HG03571 (cell line): Measurements from ENCODE around the gene SMIM32.

Experiments used
- ATAC-seq: cut with Tn5 transposase; IDR thresholded peaks from one replicate; pipeline ENCODE4 v1.9.1; 2021; ENCODE audit not compliant: unreplicated experiment

Gene SMIM32

DNA sequence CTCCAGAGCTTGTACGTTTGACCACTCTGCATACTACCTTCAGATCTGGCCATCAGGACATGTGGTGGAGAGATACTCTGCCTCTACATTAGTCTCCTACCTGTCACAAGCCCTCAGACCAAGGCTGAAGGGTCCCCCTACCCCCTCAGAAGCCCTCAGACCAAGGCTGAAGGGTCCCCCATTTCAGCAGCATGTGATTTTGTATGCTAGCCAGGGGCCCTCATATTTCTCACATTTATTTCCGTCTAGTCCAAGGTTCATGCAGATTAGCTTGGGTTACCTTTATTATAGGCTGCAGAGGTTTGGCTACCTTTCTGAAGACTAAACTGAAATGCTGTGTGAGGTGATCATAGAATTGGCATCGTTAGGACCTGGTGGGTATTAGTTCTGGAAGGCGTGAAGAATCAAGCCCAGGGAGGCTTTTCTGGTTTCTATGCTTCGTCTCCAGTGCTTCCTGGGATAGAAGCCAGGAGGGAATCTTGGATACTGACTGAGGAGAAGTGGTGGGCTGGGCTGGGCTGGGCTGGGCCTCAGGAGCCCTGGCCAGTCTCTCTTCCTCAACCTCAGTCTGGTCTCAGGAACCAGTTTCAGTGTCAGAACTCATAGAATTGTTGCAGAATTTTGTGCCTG lies 2.8 kb downstream of the SMIM32 start:
- ATAC-seq = no peak

DNA sequence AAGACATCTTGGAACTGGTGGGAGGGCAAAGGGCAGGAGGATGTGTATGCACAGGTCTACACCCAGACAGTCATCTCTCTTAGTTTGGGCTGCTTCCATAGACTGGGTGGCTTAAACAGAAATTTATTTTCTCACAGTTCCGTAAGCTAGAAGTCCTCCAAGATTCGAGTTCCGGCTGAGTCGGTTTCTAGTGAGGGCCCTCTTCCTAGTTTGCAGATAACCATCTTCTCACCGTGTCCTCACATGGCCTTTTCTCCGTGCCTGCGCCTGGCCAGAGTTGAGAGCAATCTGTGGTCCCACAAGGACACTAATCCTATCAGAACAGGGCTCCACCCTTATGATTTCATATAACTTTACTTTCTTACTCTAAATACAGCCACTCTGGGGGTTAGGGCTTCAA lies 4.1 kb downstream of the SMIM32 start:
- no peak for ATAC-seq

DNA sequence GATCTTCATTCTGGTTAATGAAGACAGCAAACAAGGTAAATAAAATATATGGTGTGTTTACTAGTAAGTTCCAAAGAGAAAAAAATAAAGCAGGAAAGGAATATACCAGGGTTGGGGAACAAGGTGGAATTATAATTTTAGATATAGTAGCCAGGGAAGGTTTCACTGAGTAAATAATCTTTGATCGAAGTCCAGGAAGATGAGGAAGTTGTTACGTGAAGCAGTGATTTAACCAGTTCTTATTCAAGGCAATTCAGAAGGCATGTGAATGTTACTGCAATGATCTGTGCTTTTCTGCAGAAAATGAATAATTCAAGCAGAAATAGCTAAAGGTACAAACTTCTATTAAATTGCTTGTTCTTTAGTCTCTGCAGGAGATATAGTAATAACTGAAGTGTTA lies 6.2 kb downstream of the SMIM32 start:
- ATAC-seq = no peak

DNA sequence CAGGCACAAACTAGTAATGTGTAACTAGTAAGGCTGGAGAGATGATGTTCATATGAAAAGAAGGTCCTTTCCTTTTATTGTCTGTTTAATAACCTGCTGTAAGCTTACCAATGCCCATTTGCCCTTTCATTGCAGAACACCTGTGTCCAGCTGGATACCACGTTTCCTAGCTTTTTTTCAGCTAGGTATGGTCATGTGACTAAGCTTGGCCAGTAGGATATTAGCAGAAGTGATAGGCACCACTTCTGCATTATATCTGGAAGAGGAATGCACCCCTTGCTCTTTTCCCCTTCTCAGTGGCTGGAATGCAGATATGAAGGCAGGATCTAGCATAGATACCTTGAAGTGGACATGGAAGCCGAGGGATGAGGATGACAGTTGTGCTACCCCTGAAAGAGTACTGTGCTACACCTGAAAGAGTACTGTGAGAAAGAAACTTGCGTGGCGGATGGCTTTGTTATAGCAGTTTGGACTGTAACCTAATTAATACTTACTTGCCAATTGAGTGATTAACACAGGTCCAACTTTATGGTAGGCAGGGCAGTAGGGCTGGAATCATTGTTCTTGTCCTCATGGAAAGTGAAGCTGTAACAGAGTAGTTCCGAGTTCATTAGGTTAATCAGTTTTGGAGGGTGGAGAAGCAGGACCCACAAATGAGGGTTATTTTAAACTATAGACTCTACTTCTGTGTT lies 6.8 kb downstream of the SMIM32 start:
- ATAC-seq = no peak

DNA sequence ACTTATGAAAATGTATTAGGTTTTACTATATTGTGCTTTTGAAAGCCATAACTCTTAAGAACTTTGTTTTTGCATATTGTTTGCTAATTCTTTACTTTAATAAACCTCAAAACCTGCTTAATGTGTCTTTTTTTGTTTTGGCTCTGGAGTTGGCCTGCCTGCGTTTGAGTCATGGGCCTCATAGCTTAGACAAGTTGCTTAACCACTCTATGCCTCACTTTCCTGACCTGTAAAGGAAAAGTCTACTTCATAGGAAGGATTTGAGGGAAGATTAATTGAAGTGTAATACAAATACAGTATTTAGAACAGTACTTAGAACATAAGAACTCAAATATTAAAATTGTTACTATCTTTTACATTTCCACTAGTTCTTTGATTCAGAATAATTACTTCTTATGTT lies 10.3 kb downstream of the SMIM32 start:
- no peak for ATAC-seq

DNA sequence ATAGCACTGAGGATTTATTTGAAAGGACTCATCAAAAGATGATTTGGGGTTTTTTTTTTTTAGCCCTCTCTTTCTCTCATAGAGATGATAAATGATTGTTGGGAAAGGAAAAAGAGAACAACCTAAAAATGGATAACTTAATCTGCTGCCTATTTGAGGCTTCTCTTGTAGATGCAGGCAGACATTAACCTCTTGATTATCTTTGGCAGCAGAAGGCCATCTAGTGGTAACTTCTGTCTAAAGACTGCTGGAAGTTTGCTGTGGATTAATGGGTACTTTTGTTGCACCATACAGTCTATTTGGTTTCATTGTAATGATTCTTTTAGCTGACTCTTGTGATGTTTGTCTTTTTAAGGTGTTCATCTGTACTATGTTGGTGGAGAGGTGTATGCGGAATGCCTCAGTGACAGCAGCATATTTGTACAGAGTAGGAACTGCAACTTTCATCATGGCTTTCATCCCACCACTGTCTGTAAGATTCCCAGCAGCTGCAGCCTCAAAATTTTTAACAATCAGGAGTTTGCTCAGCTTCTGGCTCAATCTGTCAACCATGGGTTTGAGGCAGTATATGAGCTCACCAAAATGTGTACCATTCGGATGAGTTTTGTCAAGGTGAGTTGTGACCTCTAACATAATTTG lies 18.8 kb downstream of the SMIM32 start:
- ATAC-seq = peak; percentile 72

DNA sequence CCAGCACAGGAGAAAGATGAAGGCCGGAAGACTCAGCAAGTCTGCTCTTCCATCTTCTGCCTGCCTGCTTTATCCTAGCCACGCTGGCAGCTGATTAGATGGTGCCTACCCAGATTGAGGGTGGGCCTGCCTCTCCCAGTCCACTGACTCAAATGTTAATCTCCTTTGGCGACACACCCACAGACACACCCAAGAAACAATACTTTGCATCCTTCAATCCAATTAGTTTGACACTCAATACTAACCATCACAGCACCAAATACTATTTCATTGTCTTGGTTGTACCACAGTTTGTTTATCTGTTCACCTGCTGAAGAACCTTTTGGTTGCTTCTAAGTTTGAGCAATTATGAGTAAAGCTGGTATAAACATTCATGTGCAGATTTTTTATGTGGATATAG lies 23.7 kb downstream of the SMIM32 start:
- no peak for ATAC-seq

DNA sequence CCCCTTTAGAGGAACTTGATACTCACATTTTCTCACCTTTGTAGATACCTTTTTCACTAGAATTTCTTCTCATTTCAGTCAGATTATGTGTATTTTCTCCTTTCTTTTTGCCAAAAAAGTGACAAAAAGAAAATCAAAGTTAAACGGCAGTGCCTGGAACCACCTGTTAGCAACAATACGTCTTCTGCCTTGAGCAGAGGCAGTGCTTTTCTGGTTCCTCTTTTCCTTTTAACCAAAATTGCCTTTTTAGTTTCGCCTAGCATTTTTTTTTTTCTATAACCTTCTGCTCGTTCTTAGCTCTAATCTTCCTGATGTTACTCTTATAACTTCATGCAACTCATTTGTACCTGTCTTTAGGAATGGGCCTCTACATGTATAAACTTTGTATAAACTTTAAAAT lies 26.1 kb downstream of the SMIM32 start:
- peak; percentile 72 for ATAC-seq

DNA sequence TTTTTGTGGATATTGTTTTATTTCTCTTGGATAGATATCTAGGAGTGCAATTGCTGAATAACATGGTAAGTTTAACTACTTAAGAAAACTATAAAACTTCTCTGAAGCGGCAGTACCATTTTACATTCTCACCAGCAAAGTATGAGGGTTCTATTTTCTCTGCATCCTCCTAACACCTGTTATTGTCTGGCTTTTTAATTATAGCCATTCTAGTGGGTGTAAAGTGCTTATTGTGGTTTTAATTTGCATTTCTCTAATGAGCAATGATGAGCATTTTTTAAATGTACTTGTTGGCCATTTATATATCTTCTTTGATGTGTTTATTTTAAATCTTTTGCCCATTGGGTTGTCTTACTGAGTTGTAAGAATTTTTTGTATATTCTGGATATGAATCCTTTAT lies 28.7 kb downstream of the SMIM32 start:
- ATAC-seq = no peak

DNA sequence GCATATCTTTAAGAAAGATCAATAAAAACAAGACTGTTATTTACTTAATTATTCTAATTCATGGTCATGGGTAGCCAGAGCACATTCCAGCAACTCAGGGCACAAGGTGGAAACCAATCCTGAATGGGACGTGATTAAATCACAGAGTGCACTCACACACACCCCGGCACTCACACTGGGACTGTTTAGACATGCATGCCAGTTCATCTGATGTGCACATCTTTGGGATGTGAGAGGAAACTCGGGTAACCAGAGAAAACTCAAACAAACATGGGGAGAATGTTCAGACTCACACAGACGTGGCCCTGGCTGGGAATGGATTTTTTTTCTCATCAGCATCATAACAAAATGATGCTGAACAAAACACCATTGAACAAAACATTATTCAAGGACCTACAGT lies 31.0 kb downstream of the SMIM32 start:
- no peak for ATAC-seq

DNA sequence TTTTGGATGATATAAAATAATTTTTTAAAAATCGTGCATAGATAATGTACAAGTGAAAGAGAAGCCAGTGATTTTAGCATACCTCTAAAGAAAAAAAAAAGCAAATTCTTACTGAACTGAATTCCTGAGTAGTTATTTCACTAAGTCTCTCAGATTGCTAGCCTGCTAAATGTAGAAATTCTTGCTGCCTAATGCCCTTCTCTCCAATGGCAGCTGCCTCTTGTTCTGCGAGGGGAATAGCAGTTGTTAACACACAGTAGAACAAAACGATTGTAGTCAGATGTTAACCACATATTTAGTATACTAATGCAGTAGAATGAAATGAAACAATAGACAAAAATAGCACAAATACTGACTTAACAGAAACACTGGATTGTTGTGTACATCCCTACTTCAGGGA lies 33.5 kb downstream of the SMIM32 start:
- ATAC-seq = no peak

DNA sequence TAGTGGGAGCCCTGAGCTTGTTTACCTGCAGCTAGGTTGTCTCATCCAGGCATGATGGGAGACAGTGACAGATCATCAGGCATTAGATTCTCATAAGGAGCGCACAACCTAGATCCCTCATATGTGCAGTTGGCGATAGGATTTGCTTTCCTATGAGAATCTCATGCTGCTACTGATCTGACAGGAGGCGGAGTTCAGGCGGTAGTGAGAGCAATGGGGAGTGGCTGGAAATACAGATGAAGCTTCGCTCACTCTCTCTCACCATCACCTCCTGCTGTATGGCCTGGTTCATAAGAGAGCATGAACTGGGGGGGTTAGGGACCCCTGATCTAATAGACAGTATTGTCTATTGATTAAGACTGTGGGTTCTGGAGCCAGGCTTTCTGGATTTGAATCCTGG lies 35.4 kb downstream of the SMIM32 start:
- ATAC-seq = no peak

DNA sequence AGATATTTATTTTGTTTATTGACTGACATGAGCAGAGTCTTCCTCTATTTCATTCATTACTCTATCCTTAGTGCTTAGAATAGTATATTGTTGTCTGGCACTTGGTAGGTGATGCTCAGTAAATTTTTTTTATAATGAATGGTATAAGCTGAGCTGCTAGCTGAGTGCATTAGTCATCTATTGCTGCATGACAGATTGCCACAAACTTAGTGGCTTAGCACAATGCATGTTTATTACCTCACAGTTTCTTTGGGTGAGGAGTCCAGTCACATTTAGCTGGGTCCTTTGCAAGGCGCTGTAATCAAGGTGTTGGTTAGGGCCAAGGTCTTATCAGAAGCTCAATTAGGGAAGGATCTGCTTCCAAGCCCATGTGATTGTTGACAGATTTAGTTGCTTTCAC lies 37.2 kb downstream of the SMIM32 start:
- ATAC-seq = no peak

DNA sequence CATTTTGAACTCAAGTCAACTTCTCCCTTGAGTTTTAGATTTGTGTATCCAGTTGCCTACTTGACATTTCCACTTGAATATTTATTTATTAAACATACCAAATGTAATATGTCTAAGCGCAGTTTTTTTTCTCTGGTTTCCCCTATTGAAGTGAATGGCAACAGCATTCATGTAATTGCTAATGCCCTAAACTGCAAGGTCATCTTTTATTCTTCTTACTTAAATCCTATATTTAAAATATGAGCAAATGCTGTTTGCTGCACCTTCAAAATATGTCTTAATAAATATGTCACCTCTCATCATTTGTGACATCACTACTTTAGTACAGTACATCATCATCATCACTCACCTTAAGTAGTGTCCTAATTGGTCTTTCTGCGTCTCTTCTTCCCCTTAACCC lies 37.9 kb downstream of the SMIM32 start:
- no peak for ATAC-seq

DNA sequence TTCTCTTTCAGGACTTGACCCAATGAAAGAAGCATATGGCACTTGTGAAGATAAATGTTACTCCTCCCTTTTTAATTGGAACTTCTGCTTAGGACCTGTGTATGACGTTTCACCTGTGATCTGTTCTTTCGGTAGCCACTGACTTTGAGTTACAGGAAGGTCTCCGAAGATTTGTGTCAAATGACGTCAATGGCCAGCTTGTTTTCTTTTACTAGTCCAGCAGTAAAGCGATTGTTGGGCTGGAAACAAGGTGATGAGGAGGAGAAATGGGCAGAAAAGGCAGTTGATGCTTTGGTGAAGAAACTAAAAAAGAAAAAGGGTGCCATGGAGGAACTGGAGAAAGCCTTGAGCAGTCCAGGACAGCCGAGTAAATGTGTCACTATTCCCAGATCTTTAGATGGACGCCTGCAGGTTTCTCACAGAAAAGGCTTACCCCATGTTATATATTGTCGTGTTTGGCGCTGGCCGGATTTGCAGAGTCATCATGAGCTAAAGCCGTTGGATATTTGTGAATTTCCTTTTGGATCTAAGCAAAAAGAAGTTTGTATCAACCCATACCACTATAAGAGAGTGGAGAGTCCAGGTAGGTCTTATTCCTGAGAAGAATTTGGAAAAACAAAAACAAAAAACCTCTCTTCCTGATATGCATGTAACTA lies 39.3 kb downstream of the SMIM32 start:
- no peak for ATAC-seq

DNA sequence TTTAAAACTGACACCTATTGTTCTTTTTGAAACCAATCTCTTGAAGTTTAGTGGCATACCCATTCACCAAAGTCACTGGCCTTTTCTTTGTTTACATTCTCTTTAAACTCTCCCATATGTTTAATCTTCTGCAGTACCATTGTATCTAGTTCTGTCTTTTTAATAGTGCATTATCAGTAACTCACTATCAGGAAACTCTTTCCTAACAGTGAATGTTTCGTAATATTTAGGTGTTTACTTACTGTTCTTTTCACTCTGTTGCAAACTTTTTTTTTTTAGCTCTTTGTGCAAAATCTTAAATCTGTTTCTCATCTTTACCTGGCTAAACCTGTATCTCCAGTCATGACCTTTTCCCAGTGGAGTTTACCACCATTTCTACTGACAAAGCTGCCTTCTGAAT lies 43.1 kb downstream of the SMIM32 start:
- no peak for ATAC-seq

DNA sequence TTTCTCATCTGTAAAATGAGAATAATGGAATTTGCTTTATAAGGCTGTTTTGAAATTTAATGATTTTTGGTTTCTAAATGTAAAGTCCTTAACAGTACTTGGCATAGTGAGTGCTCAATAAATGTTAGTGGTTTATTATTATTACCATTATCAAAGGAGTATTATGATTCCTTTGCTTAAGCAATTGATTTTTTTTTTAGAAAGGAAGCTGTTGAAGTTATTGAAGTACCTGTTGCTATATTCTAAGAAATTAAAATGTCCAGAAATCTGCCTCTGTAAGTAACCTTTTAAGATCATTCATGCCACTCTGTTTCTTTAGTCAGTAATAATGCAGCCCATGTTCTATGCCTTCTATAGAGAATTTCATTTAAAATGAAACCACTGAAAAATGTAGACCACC lies 45.3 kb downstream of the SMIM32 start:
- ATAC-seq = no peak

DNA sequence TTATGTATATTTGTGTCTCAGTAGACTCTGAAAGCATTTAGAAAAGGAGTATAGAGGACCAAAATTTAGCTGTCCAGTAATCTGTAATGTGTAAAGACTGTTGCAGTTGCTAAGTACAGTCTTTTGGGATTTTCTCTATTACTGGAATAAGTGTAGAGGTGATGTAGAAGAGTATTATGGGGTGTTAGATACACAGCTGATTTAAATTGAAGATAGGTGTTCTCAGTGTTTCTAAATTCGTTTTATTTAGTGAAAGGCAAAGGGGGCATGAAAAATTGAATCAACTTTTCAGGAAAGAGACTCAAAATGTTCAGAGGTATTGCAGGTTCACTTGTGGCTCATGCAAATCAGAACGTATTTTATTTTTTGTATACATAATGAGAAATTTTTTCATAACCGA lies 46.8 kb downstream of the SMIM32 start:
- no peak for ATAC-seq

DNA sequence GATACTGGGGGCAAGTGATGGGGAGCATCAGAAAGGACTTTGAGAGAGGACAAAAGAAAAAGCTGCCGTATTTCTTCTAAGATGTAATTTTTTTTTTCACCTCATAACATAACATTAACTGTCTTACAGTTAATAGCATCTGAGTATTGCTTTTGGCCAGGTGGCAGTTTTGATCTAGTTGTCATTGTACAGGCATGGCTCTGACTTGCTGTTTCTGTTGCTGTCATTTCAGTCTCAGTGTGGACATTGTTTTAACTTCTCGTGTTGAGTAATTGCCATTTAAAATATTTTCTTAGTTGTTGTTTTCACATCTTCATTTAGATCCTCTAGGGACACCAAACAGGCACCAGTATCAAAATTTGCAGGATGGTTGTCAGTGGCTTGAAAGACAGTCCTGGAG lies 47.9 kb downstream of the SMIM32 start:
- ATAC-seq = no peak

DNA sequence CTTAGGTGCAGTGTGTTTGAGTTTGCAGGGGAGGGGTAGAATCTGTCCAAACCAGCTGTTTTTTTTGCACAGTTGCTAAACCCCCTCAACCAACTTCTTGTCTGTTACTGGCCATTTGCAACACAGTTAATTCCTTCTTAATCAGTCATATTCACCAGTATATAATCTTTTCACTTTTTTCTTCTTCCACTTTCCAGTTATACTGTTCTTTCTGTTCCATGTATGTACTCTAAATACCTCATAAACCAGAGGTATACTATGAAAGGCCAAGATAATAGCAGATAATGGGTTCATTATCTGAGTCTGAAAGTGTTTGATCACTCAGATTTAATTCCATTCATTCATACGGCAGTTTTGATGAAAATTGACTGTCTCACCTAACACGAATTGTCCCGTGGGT lies 49.2 kb downstream of the SMIM32 start:
- no peak for ATAC-seq

DNA sequence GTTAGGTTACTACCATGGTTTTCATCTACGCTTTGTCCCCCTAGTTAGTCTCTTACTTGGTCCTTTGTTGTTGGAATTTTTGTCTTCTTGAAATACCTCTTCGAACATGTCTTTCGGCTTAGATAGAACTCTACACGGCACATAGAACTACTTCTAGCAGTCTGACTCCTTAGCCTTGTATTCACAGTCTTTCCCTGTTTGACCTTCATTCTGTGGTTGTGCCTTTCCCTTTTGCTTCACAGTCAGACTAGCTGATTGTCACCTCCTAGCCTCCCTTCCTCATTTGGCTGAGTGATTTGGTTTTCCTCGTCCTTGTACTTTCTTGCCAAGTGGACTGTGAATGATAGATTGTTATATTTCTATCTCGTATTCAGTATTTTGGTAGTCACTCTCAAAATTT lies 49.6 kb downstream of the SMIM32 start:
- ATAC-seq = no peak

DNA sequence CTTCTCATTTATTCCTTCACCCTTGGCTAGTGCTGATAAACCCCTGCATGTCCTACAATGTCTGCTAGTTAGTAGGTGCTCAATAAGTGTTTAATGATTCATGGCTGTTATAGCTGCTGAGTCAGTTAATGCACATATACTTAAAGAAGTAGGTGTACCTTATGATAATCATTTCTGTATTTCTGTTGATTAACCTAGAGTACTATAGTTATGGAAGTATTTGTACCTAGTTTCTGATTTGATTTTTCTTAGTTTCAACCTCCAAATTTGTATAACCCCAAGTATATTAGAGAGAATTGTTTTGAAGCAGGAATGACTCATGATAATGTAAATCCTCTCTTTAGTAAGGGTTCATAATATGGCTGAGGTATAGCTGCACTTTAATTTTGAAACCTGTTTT lies 51.4 kb downstream of the SMIM32 start:
- peak; percentile 85 for ATAC-seq
